Measurements from ENCODE around the gene IRF3.

IRF3 gene

DNA sequence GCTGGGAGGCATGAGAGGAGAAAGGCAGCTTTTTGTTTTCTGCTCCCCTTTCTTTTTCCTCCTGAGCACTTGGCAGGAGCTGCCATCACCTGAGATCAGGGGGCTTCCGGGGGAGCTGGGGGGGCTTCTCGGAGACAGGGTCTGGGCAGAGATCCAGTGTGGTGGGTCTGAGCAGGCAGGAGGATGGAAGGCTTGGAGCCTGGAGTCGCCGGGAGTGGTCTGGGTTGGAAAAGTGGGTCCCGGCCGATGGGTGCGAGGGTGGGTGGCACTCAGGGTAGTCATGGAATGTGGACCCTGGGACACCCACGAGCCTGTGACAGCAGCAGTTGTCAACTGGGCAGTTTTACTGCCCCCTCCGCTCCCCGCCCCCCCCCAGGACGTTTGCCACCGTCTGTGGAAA lies 21.5 kb upstream of the IRF3 start:
- DNase-seq, result no peak

DNA sequence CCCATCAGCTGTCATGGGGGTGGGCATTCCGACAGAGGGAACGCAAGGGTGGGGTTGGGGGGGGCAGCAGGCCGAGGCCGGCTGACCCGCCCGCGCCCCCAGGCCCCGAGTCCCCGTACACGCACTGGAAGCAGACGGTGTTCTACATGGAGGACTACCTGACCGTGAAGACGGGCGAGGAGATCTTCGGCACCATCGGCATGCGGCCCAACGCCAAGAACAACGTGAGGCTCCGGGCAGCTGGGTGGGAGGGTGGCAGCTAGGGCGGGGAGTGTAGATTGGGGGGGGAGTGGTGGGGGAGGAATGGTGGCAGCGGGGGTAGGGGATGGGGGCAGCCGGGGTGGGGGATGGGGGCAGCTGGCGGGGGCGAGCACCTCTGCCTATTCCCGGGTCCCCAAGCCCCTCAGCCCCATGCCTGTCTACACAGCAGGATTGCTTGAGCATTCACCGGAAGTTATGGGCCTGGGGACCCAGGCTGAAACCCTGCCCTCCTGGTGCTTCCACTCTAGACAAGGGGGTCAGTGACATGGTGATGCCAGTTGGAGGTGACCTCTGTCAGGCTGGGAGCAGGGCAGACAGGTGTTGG lies 20.9 kb upstream of the IRF3 start:
- no peak for DNase-seq

DNA sequence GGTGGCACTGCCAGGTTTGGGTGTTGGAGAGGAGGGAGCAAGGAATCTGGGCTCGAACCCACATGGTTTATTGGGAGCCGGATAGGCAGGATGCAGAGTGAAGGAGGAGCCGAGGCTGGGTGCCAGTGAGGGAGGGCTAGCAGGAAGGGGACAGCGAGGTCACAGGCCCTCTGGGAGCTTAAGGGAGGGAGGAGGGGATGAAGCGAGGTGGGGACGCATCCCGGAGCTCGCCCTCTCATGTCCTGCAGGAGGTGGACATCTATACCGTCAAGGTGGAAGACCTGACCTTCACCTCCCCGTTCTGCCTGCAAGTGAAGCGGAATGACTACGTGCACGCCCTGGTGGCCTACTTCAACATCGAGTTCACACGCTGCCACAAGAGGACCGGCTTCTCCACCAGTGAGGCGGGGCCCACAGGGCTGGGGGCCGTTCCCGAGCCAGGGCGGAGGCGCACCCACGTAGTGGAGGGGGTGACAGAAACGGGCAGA lies 20.2 kb upstream of the IRF3 start:
- no peak for DNase-seq

DNA sequence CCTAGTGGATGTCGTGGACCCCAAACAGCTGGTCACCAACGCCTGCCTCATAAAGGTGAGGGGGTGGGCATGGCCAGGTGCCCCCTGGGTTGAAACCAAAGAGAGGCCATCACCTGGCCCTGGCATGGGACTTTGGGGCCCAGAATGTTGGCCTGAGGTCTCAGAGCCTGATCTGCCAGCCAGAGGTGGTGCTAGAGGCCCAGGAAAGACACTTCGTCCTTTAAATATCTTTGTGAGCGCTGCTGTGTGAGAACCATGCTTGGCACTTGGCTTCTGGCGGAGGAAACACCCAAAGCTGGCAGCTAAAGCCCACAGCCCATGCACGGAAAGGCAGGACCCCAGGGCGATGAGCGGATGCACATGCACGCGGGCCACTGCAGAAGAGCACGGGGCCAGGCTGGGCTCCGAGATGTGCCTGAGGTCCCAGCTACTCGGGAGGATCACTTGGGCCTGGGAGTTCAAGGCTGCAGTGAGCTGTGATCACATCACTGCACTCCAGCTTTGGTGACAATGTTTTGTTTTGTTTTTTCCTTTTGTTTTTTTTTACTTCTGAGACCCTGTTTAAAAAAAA lies 19.4 kb upstream of the IRF3 start:
- DNase-seq, result no peak

DNA sequence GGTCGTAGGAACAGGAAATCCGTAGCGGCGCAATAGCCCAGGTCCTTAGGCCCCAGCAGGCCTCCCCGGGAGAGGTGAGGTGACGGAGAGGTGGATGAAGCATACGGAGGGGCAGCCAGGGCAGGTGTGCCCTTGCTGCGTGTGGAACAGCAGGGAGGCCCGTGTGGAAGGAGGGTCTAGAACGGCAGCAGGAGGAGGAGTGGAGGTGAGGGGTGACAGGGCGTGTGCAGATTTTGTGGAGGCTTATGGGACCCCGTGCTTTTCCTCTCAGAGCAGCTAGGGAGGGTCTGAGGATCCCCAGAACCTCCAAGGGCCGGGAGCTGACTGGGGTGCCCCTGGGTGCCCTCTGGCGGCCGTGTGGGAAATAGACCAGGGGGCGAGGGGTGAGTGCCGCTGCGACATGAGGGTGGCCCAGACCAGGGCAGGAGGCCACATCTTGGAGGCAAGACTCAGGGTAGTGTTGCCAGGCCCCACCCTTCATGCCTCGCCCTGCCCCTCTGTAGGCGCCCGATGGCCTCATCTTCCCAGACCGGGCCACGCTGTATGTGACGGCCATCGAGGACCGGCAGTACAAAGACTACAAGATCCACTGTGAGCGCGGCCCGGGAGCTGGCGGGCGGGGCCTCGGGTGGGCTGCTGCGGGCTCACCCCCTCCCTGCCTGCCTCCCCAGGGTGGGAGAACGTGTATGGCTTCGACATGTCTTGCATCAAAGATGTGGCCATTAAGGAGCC lies 18.8 kb upstream of the IRF3 start:
- no peak for DNase-seq

DNA sequence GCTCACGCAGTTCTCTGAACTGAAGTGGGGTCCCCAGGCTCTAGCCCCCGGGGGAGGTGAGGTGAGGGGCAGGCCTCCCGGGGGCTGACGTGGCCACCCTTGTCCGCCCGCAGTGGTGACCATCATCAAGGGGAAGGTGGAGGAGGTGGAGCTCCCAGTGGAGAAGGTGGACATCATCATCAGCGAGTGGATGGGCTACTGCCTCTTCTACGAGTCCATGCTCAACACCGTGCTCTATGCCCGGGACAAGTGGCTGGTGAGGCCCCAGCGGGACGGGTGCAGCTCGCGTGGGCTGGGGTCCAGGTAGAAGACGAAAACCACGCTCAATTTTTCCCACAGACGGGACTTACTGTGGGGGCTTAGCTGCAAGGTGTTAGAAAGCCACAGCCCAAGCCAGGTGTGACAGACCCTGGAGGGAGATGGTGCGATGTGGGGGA lies 18.2 kb upstream of the IRF3 start:
- no peak for DNase-seq

DNA sequence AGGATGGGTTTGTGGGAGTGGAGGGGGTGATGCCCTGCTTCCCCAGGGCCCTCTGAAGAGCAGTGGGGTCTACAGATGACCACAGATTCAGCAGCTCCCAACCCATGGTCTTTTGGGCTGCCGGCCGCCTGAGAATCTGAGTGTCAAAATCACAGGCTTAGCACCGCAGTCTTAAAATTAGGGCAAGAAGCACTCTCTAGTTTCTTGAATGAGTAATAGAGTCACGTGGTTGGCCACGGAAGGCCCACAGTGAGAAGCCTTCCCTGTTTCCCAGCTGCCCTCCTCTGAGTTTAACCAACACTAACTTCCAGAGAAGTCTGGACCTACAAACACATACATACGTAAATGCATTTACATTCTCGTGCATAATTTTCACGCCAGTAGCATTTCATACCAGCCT lies 16.6 kb upstream of the IRF3 start:
- DNase-seq, result no peak

DNA sequence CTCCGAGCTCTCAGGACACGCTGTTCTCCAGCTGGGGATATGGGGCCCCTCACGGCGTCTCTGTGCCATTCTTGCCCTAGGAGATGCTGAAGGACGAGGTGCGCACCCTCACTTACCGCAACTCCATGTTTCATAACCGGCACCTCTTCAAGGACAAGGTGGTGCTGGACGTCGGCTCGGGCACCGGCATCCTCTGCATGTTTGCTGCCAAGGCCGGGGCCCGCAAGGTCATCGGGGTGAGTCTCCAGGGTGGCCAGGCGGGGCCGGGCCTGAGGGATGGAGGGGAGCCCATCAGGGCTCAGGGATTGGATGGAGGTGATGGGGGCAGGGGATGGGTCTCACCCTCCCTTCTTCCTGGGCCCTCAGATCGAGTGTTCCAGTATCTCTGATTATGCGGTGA lies 16.2 kb upstream of the IRF3 start:
- DNase-seq, result no peak

DNA sequence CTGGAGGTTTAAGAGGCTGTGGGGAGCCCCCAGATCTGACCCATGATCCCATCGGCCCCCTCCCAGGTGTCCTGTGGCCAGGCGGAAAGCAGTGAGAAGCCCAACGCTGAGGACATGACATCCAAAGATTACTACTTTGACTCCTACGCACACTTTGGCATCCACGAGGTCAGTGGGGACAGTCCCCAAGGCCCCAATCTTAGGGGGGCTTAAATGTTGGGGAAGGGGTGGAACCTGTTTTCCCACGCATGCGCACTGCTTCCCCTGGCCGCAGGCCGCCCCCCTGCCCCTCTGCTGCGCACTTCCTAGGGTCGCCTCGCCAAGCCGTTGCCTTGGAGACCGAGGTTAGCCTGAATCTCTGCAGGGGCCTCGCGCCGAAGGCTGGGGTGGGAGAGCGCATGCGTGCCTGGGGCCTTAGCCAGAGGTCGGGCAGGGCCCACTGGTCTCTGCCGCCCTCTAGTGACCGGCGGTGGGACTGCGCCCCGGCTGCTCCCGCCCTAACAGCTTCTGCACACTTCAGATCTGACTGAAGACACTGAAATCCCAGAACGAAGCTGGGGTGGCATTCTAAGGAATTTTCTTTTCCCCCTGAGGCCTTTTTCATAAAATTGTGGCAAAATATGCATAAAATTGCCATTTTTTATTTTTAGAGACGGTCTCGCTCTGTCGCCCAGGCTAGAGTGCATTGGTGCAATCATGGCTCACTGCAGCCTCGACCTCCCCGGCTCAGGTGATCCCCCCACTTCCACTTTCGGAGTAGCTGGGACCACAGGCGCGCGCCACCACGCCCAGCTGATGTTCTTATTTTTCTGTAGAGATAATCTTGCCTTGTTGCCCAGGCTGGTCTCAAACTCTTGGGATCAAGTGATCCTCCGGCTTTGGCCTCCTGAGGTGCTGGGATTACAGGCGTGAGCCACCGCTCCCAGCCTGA lies 15.0 kb upstream of the IRF3 start:
- peak; percentile 89 for DNase-seq

DNA sequence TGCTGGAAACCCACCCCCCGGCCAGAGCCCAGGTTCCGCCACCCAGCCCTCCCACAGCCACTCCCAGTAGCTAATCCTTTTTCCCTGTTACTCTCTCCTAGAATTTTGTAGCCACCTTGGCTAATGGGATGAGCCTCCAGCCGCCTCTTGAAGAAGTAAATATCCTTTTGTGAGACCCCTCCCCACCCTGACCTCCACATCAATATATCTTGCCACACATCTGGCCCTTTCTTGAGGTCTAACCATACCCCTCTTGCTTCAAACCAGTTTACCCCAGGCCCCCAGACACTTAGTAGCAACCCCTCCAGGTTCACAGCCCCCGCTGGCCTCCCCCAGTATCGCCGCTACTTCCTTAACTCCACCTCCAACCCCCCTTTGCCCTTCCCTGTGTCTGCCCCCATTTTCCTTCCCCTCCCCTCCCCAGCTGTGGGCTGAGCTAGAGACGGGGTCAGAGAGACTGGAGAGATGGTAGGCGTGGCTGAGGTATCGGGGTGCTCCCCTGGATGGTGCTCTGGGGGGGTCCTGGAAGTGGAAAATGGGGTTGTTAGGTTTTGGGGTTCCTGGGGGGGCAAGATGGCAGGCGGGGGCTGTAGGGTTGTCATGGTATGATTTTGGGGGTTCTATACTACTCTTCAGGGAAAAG lies 14.2 kb upstream of the IRF3 start:
- no peak for DNase-seq

DNA sequence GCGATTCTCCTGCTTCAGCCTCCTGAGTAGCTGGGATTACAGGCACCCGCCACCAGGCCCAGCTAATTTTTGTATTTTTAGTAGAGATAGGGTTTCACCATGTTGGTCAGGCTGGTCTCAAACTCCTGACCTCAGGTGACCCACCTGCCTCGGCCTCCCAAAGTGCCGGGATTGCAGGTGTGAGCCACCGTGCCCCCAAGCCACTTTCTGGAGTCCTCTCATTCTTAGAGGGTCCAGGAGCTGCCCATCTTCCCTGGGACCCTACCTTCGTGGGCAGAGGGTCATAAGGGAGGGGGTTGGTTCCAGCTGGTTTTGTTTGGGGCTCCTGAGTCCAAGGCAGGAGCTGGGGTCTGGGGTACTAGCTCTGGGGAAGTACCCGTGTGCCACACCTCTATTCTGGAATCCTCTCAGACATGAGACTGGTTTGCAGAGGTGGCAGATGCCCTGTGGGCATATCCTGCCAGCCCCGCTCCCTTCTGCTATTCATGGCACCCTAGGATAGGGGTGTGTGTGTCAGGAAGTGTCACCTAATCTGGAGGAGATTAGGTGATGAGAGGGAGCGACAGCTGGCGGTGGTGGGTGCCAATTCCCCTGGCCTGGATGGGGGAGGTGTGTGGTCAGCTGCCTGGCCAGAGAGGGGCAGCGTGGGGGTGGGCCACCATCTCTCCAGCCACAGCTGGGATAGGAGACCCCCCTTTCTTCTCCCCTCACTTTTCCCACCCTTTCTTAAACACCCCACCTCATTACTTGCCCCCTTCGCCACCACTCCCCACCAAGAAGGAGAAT lies 13.5 kb upstream of the IRF3 start:
- DNase-seq, result no peak

DNA sequence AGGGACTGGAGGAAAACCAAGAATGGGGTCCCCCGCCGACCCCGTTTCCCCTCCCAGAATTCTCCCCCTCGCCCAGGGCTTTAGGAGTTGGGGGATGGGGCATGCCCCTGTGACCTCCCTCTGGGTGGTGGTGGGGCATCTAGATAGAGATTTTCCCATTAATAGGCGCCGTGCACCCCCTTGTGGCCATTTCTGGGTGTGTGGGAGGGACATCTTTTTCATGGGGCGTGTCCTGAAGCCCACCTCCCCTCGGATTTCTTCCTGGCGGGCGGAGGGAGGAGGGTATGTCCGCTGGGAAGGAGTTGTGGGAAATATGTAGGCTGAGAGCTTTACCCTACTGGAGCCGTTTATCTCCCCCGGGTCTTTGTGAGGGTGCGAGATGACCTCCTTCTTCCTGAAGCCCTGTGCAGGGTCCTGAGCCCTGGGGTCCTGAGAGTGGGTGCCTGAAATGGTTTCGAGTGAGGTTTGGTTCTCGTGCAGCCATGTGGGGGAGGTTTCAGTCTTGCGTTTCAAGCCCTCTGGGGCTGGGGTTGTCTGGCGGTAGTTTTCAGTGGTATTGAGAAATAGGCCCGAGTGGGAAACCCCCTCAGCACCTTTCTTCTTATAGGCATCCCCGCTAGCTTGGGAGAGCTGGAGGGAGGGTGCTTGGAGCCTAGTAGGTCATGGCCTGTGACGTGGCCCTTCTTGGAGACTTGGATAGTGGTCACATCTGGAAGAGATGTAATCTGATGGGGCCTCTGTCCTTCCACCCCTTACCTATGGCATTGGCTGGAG lies 12.4 kb upstream of the IRF3 start:
- peak; percentile 73 for DNase-seq

DNA sequence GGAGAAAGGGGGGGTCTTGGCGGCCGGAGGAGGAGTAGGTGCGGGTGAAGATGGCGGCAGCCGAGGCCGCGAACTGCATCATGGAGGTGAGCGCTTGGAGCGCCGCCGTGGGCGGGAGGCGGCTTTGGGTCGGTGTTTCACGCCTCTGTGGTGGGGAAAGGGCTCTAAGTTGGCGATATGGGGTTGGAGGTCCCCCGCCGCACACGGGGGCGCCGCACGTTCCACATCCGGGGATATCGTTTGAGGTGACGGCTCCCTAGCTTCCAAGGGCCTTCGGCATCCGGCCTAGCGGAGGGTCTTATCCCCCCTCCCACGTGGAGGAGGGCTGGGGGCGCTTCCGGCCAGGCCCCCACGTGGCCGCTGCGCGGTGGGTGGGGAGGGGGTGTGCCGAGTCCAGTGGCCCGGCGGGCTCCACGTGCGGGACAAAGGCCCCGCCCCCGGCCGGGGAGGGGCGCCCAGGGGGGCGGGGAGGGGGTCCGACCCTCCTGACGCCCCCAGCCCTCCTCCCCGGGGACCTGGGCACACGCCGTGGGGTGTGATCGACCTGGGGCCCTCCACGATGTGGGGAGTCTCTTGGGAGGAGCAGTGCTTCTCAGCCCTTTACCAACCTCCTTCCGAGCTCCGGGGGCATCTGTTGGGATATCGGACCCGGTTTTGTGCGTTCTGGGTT lies 11.7 kb upstream of the IRF3 start, which contains the start of gene PRMT1:
Gene PRMT1, plus strand, starts transcription at position 41 of the 670 bp plus-strand sequence. Its CDS starts 10 bp downstream, at position 51.
- DNase-seq, result peak; percentile 32

DNA sequence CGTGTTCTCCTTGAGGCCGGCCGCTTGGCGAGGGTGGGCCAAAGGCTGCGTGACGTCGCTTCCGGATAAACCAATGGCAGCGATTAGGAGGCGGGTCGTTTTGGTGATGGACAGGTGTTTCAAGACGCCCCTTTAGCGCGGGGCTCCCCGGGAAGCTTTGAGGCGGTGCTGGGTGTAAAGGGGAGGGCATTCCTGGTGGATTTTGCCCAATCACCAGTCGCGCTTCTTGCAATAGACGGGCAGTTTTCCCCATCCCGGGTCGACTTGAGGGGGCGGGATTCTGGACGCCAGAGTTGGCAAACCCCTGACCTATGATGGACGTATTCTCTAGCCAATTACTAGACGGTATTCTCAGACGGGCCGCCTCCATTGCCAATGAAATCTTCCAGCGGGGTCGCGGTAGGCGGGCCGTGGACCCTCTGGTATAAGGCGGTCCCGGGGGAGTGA lies 11.2 kb upstream of the IRF3 start:
- peak; percentile 97 for DNase-seq

DNA sequence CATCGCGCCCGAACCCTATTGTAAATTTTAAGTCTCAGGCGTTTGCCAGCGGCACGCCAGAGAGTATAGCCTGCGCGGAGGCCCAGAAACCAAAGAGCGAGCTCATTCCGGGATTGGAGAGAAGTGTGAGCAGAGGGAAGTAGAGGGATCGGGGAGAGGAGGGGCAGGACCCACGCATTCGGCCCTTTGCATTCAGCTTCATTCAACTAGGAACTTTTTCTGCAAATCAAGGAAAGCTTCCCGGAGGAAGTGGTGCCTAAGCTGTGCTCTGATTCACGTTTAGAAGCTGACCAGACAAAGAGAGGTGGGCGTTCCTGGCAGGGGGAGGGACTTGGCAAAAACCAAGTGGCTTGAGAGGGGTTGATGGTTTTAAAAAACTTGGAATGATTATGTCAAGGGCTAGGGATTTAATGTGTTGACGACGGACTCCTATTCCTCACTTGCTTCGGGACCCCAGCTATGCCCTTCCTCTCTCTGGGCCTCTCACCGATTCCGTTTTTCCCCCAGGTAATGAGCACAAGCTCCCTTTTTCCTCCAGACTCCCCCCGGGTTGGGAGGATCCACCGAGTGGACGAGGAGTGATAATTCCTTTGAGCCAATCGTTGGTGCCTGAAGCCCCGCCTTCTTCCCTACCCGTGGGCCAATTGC lies 10.6 kb upstream of the IRF3 start:
- DNase-seq, result no peak

DNA sequence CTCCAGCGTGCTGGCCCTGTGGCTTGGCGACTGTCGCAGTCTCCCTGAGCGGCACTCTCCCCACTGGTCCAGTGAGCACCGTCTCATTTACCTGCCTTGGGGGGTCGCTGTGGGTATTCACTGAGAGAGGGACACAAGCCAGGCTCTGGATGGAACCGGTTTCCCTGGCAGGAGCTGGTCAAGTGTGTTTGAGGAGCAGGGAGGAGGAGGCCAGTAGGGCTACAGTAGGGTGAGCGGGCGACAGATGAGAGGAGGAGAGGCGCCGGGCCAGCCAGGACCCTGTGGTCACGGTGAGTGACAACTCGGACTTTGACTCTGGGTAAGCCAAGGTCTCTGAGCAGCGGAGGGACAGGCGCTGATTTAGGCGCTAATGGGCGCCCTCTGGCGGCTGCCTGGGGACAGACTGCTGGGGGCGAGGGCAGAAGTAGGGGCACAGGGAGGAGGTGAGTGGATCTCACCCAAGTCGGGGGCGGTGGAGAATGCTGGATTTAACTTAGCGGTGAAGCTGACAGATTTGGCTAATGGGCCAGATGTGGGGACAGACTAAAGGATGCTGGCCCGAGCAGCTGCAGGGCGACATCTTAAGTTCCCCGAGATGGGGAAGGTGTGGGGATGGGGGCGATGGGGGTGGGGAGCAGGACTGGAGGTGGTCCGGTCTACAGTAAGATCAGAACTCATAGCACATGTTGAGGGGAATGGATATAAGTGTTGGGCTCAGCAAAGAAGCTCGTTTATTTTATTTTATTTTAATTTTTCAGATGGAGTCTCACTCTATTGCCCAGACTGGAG lies 6.7 kb upstream of the IRF3 start:
- peak; percentile 63 for DNase-seq

DNA sequence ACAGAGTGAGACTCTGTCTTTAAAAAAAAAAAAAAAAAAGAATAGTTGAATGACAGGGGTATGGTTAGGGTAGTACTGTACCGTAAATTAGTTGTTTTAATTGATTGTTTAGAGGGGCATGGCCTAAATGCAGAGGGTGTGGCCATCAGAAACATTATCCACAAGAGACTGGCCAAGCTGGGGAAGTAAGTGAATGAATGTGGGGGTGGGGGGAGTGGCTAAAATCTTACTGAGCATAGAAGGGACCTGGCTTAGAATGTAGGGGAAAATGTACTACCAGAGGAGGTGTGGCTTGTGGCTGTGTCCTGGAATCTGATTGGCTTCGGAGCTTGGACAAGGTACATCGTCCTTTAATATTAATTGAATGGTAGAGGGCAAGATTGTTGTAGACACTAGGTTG lies 3.9 kb upstream of the IRF3 start:
- DNase-seq, result no peak

DNA sequence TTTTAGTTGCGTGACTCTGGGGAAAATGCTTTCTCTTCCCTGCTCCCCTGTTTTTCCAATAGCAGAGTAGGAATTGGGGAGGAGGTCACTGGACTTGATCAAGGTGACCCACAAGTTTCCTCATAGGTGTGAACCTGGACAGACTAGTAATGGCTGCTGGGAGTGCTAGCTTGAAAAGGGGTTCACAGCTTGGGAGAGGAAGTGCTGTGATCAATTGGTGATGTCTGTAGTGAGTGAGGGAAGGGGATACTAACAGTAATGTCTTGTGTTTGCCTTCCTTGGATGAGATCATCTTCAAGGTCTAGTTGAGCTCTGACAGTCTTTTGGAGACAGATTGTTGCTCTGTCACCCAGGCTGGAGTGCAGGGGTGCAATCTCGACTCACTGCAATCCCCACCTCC lies 1.8 kb upstream of the IRF3 start:
- DNase-seq, result no peak

DNA sequence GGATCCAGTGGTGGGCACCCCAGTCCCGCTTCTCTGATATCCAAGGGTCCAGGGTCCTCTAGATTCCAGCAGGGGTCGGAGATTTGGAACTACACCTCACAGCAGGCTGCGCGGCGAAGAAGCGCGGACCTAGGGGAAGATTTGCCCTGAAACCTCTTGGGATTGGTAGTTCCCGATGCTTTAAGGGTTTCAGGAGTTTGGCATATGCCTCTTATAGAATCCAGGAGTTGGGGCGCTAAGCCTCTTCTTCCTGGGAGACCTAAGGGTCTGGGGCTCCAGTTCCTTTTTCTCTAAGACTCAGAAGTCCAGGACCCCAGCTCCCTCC lies 425 bp upstream of the IRF3 start:
- no peak for DNase-seq

All from activated CD4-positive, alpha-beta T cell treated with anti-CD3 and anti-CD28 coated beads for 1 hour (primary cell).